ENCODE data around the gene NLRP9.

DNA sequence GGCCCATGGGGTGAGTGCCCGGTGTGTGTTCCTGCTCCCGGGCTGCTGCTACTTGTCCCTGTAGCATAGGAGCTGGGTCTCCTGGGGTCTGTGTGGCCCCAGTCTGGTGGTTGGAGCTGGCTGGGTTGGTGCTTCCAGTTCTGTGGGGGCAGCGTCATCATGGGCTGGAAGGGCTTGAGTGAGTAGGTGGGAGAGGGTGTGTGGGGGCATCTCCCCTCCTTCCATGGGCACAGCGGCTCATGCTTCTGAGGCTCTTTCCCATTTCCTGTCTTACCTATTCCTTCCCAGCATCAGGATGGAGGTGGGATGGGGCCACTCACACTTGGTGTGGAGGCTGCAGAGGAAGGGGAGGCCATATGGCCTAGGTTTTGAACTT lies 71.2 kb downstream of the NLRP9 start:
- TF ChIP-seq CTCF (IDR thresholded peaks at IDR 0.05 in 2 of 3, conservative IDR thresholded peaks at IDR 0.05 in 1 of 3; ENCODE audit: borderline replicate concordance in 1 of 3, insufficient read depth in 1 of 3, low read depth in 2 of 3, low read length in 2 of 3), result no peak
- TF ChIP-seq POLR2A (IDR thresholded peaks at IDR 0.05; ENCODE audit: borderline replicate concordance, extremely low read depth, insufficient read depth, insufficient read length), result no peak
- TF ChIP-seq REST (IDR thresholded peaks at IDR 0.05; ENCODE audit: low read depth), result no peak
